SU-DHL-6 (cell line): Measurements from ENCODE around the gene CNEP1R1.

Experiments used
- CTCF ChIP-seq: fragments of 200-600 bp; sonication (generic); IDR thresholded peaks from one replicate; pipeline ENCODE4 v1.5.1; 2017; ENCODE audit warnings: antibody characterized with exemption, mild to moderate bottlenecking, low read length, moderate library complexity; ENCODE audit not compliant: insufficient read depth, poor library complexity, severe bottlenecking
- EZH2phosphoT487 ChIP-seq: fragments of 200-600 bp; sonication (generic), shearing (Covaris generic); conservative IDR thresholded peaks from 2 replicates; pipeline ENCODE4 v1.6.1; 2018; ENCODE audit warnings: mild to moderate bottlenecking, antibody characterized with exemption, low read length, moderate library complexity, mixed read lengths

- TF ChIP-seq CTCF (no peak), EZH2phosphoT487 (no peak)
Observed at GRCh38 chr16:50024207-50024606, 818 bp upstream of the CNEP1R1 start.
